ENCODE measurements around the gene GMIP.

DNA sequence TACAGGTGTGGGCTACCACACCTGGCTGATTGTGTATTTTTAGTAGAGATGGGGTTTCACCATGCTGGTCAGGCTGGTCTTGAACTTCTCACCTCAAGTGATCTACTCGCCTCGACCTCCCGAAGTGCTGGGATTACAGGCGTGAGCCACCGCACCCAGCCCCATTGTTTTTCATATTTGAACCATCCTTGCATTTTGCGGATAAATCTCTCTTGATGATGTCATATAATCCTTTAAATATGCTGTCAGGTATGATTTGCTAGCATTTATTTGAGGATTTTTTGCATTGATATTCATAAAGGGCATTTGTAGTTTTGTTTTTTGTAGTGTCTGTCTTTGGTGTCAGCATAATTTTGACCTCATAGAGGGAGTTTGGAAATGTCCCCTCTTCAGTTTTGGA, 30.9 kb upstream of the GMIP start:
- TF ChIP-seq, protein P1, sequence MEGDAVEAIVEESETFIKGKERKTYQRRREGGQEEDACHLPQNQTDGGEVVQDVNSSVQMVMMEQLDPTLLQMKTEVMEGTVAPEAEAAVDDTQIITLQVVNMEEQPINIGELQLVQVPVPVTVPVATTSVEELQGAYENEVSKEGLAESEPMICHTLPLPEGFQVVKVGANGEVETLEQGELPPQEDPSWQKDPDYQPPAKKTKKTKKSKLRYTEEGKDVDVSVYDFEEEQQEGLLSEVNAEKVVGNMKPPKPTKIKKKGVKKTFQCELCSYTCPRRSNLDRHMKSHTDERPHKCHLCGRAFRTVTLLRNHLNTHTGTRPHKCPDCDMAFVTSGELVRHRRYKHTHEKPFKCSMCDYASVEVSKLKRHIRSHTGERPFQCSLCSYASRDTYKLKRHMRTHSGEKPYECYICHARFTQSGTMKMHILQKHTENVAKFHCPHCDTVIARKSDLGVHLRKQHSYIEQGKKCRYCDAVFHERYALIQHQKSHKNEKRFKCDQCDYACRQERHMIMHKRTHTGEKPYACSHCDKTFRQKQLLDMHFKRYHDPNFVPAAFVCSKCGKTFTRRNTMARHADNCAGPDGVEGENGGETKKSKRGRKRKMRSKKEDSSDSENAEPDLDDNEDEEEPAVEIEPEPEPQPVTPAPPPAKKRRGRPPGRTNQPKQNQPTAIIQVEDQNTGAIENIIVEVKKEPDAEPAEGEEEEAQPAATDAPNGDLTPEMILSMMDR (conservative IDR thresholded peaks at IDR 0.05 in 1 of 2, IDR thresholded peaks at IDR 0.05 in 1 of 2; ENCODE audit: low read depth in 1 of 2, low read length in 2 of 2) = no peak
- no peak for TF ChIP-seq EZH2 (IDR thresholded peaks at IDR 0.05; ENCODE audit: low read length, missing control alignments)

All from fibroblast of lung (primary cell).